Neural cell (in vitro differentiated cells): ENCODE results near the gene KCNK18. TPM values are rescaled to one million over a fixed set of nuclear protein-coding genes. Genes with fewer than 3 reads are reported as not detected.

Experiments used
- H2AFZ ChIP-seq: fragments of 200-600, 300-800 bp; sonication (generic), shearing (Covaris generic); 2 replicates; pipeline ENCODE4 v1.6.0; 2014; ENCODE audit warnings: low read depth, mild to moderate bottlenecking, antibody characterized with exemption, low read length, moderate library complexity
- H3F3A ChIP-seq: fragments of 200-600 bp; shearing (Covaris generic); 2 replicates; pipeline ENCODE4 v1.6.1; 2016; ENCODE audit warnings: mild to moderate bottlenecking, moderate library complexity, mixed read lengths, antibody characterized with exemption, low read length; ENCODE audit not compliant: insufficient read depth, poor library complexity, severe bottlenecking
- H3K27ac ChIP-seq: fragments of 200-600, 300-800 bp; sonication (generic), shearing (Covaris generic); 2 replicates; pipeline ENCODE4 v1.5.1; 2014; ENCODE audit warnings: mild to moderate bottlenecking, low read length, moderate library complexity
- H3K27me3 ChIP-seq: fragments of 300-800, 200-600 bp; sonication (generic), shearing (Covaris generic); 2 replicates; pipeline ENCODE4 v1.6.0; 2014; ENCODE audit warnings: mild to moderate bottlenecking, low read depth, low read length, moderate library complexity; ENCODE audit not compliant: insufficient read depth
- H3K36me3 ChIP-seq: fragments of 300-800, 200-600 bp; sonication (generic), shearing (Covaris generic); 2 replicates; pipeline ENCODE4 v1.5.1; 2014; ENCODE audit warnings: mild to moderate bottlenecking, antibody characterized with exemption, low read length, moderate library complexity; ENCODE audit not compliant: insufficient read depth
- H3K4me2 ChIP-seq: fragments of 300-800, 200-600 bp; sonication (generic), shearing (Covaris generic); 2 replicates; pipeline ENCODE4 v1.6.0; 2014; ENCODE audit warnings: mild to moderate bottlenecking, low read length
- H3K4me3 ChIP-seq: fragments of 300-800, 200-600 bp; sonication (generic), shearing (Covaris generic); 2 replicates; pipeline ENCODE4 v1.5.1; 2014; ENCODE audit warnings: mild to moderate bottlenecking, low read length, moderate library complexity
- H3K79me2 ChIP-seq: fragments of 200-600 bp; shearing (Covaris generic); replicated peaks from 2 replicates; pipeline ENCODE4 v1.6.0; 2014; ENCODE audit warnings: mild to moderate bottlenecking, low read length, moderate library complexity; ENCODE audit not compliant: insufficient read depth
- H3K9ac ChIP-seq: fragments of 300-800, 200-600 bp; sonication (generic), shearing (Covaris generic); 2 replicates; pipeline ENCODE4 v1.6.1; 2016; ENCODE audit warnings: mild to moderate bottlenecking, low read length, mixed read lengths
- H3K9me2 ChIP-seq: fragments of 200-600 bp; shearing (Covaris generic); 2 replicates; pipeline ENCODE4 v1.6.1; 2016; ENCODE audit warnings: mild to moderate bottlenecking, low read length, mixed read lengths; ENCODE audit not compliant: insufficient read depth
- H3K9me3 ChIP-seq: fragments of 200-600, 300-800 bp; sonication (generic), shearing (Covaris generic); 2 replicates; pipeline ENCODE4 v1.6.1; 2016; ENCODE audit warnings: mild to moderate bottlenecking, mixed run types, low read length, moderate library complexity, mixed read lengths
- H4K20me1 ChIP-seq: fragments of 200-600 bp; shearing (Covaris generic); 2 replicates; pipeline ENCODE4 v1.6.1; 2016; ENCODE audit warnings: mild to moderate bottlenecking, mixed run types; ENCODE audit not compliant: insufficient read depth
- EP300 ChIP-seq: fragments of 450-650 bp; conservative IDR thresholded peaks from 2 replicates; pipeline ENCODE4 v1.6.1; 2014; ENCODE audit warnings: antibody characterized with exemption, mild to moderate bottlenecking, moderate library complexity; ENCODE audit not compliant: poor library complexity, severe bottlenecking
- EZH2 ChIP-seq: fragments of 200-600, 300-800 bp; shearing (Covaris generic), sonication (generic); IDR thresholded peaks from 2 replicates; pipeline ENCODE4 v1.6.1; 2014; ENCODE audit warnings: antibody characterized with exemption, low read length, borderline replicate concordance, mild to moderate bottlenecking; ENCODE audit not compliant: insufficient read depth, poor library complexity, severe bottlenecking
- MXI1 ChIP-seq: fragments of 450-650 bp; conservative IDR thresholded peaks from 2 replicates; pipeline ENCODE4 v1.6.1; 2014; ENCODE audit warnings: antibody characterized with exemption, mild to moderate bottlenecking; ENCODE audit not compliant: poor library complexity, severe bottlenecking
- POLR2AphosphoS5 ChIP-seq: IDR thresholded peaks from 2 replicates; pipeline ENCODE4 v1.6.1; 2012
- RAD21 ChIP-seq: fragments of 450-650 bp; conservative IDR thresholded peaks from 2 replicates; pipeline ENCODE4 v1.6.1; 2014; ENCODE audit warnings: antibody characterized with exemption, mild to moderate bottlenecking, moderate library complexity
- REST ChIP-seq: IDR thresholded peaks from 2 replicates; pipeline ENCODE4 v1.6.1; 2012; ENCODE audit warnings: borderline replicate concordance
- SMC3 ChIP-seq: fragments of 450-650 bp; conservative IDR thresholded peaks from 2 replicates; pipeline ENCODE4 v1.6.1; 2014; ENCODE audit warnings: antibody characterized with exemption, mild to moderate bottlenecking, moderate library complexity; ENCODE audit not compliant: poor library complexity
- TAF1 ChIP-seq: IDR thresholded peaks from 2 replicates; pipeline ENCODE4 v1.6.1; 2012; ENCODE audit warnings: low read depth
- polyA plus RNA-seq: library from polyadenylated mRNA; depleted of rRNA; stranded (reverse); fragments of >200 nt; gene quantifications from 2 replicates; pipeline ENCODE4 v1.2.3, GENCODE V29; 2014
- TF ChIP-seq, protein P1 (sequence below): fragments of 450-650 bp; IDR thresholded peaks from 2 replicates; pipeline ENCODE4 v1.5.1; 2014; ENCODE audit warnings: antibody characterized with exemption, mild to moderate bottlenecking, moderate library complexity; ENCODE audit not compliant: poor library complexity, severe bottlenecking

Gene KCNK18
- polyA plus RNA-seq, 1 donor from 2014 or later = not detected

GRCh38 chr10:117164592-117165537 is 32.4 kb upstream of the KCNK18 start:
- Histone ChIP-seq H2AFZ (no peak overlapping the region), H3K27me3 (peaks cover 98% of the 10 kb centered on the region), H4K20me1 (no peaks in the 10 kb centered on the region), H3K9ac (no peak overlapping the region), H3F3A (no peaks in the 10 kb centered on the region), H3K27ac (no peak overlapping the region), H3K4me2 (no peak overlapping the region), H3K9me3 (no peaks in the 10 kb centered on the region), H3K79me2 (no peaks in the 10 kb centered on the region), H3K9me2 (no peaks in the 10 kb centered on the region), H3K4me3 (no peak overlapping the region), H3K36me3 (no peaks in the 10 kb centered on the region)
- TF ChIP-seq TAF1 = no peak
- no peak for TF ChIP-seq POLR2AphosphoS5
- no peak for TF ChIP-seq RAD21
- TF ChIP-seq EP300 = no peak
- TF ChIP-seq MXI1 = no peak
- TF ChIP-seq, protein P1, sequence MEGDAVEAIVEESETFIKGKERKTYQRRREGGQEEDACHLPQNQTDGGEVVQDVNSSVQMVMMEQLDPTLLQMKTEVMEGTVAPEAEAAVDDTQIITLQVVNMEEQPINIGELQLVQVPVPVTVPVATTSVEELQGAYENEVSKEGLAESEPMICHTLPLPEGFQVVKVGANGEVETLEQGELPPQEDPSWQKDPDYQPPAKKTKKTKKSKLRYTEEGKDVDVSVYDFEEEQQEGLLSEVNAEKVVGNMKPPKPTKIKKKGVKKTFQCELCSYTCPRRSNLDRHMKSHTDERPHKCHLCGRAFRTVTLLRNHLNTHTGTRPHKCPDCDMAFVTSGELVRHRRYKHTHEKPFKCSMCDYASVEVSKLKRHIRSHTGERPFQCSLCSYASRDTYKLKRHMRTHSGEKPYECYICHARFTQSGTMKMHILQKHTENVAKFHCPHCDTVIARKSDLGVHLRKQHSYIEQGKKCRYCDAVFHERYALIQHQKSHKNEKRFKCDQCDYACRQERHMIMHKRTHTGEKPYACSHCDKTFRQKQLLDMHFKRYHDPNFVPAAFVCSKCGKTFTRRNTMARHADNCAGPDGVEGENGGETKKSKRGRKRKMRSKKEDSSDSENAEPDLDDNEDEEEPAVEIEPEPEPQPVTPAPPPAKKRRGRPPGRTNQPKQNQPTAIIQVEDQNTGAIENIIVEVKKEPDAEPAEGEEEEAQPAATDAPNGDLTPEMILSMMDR = no peak
- no peak for TF ChIP-seq EZH2
- TF ChIP-seq SMC3 = no peak
- TF ChIP-seq REST = no peak

GRCh38 chr10:117165538-117166417 is 31.5 kb upstream of the KCNK18 start:
- H3K4me3 ChIP-seq = no peak overlapping the region
- H3K9ac ChIP-seq = no peak overlapping the region

More at GRCh38 chr10:117165538-117166417, 31.5 kb upstream of the KCNK18 start:
- no peak overlapping the region for H3K4me2 ChIP-seq
- H3K9me3 ChIP-seq = no peaks in the 10 kb centered on the region
- peaks cover 95% of the 10 kb centered on the region for H3K27me3 ChIP-seq
- H3K27ac ChIP-seq = no peak overlapping the region
- no peaks in the 10 kb centered on the region for H3K36me3 ChIP-seq
- H3K79me2 ChIP-seq = no peaks in the 10 kb centered on the region
- H3F3A ChIP-seq = no peaks in the 10 kb centered on the region
- H3K9me2 ChIP-seq = no peaks in the 10 kb centered on the region
- no peak overlapping the region for H2AFZ ChIP-seq
- TF ChIP-seq SMC3 (peak; percentile 63), EZH2 (peak; percentile 64), EP300 (no peak), MXI1 (no peak), TAF1 (no peak), REST (no peak), POLR2AphosphoS5 (no peak), RAD21 (peak; percentile 67)
- TF ChIP-seq, protein P1 = peak; percentile 60
- H4K20me1 ChIP-seq = no peaks in the 10 kb centered on the region
